Measurements from ENCODE around the gene SPPL2B. TPM values are rescaled to one million over a fixed set of nuclear protein-coding genes. Genes with fewer than 3 reads are reported as not detected.

Gene SPPL2B
- total RNA-seq, 2 donors from 2014 or later, result 54.0 to 87.1 TPM

- Histone ChIP-seq H3K4me1 (replicated peaks) (peaks cover 14% of the 10 kb centered on the region), H3K4me3 (no peak overlapping the region), H3K27ac (no peak overlapping the region), H3K9me3 (no peaks in the 10 kb centered on the region), H3K27me3 (replicated peaks; ENCODE audit: insufficient read depth) (no peaks in the 10 kb centered on the region), H3K36me3 (no peaks in the 10 kb centered on the region)
- 78% methylated on average over 12 of the region's 12 CpGs for WGBS
- no peak for DNase-seq (ENCODE audit: low spot score)
- TF ChIP-seq POLR2A (IDR thresholded peaks at IDR 0.05), result no peak
- no peak for TF ChIP-seq POLR2AphosphoS5 (IDR thresholded peaks at IDR 0.05)
- TF ChIP-seq CTCF (IDR thresholded peaks at IDR 0.05), result no peak
- intact Hi-C loops (cut with DNase I), result no loop called here
Measured at GRCh38 chr19:2331601-2332246, 3.2 kb downstream of the SPPL2B start.

GRCh38 chr19:2332341-2333026, 4.0 kb downstream of the SPPL2B start:
- H3K27ac ChIP-seq, result no peak overlapping the region
- no peak overlapping the region for H3K4me3 ChIP-seq
- intact Hi-C loops (cut with DNase I), result no loop called here
- H3K4me1 ChIP-seq (replicated peaks), result peaks cover 12% of the 10 kb centered on the region
- no peaks in the 10 kb centered on the region for H3K27me3 ChIP-seq (replicated peaks; ENCODE audit: insufficient read depth)
- WGBS, result 47% methylated on average over 15 of the region's 17 CpGs
- H3K36me3 ChIP-seq, result no peaks in the 10 kb centered on the region
- no peak for DNase-seq (ENCODE audit: low spot score)
- no peaks in the 10 kb centered on the region for H3K9me3 ChIP-seq
- TF ChIP-seq POLR2A (IDR thresholded peaks at IDR 0.05) (no peak), CTCF (IDR thresholded peaks at IDR 0.05) (no peak)

GRCh38 chr19:2333027-2333806, 4.7 kb downstream of the SPPL2B start:
- no peak for DNase-seq (ENCODE audit: low spot score)
- H3K27ac ChIP-seq, result no peak overlapping the region
- no peaks in the 10 kb centered on the region for H3K9me3 ChIP-seq
- no peak overlapping the region for H3K4me3 ChIP-seq
- no peaks in the 10 kb centered on the region for H3K27me3 ChIP-seq (replicated peaks; ENCODE audit: insufficient read depth)
- TF ChIP-seq POLR2AphosphoS5 (IDR thresholded peaks at IDR 0.05) (no peak), POLR2A (IDR thresholded peaks at IDR 0.05) (no peak), CTCF (IDR thresholded peaks at IDR 0.05) (no peak)
- no peaks in the 10 kb centered on the region for H3K36me3 ChIP-seq
- 47% methylated on average over 27 of the region's 27 CpGs for WGBS
- H3K4me1 ChIP-seq (replicated peaks), result peaks cover 7% of the 10 kb centered on the region
- intact Hi-C loops (cut with DNase I), result no loop called here

- no peaks in the 10 kb centered on the region for H3K27me3 ChIP-seq (replicated peaks; ENCODE audit: insufficient read depth)
- TF ChIP-seq POLR2AphosphoS5 (IDR thresholded peaks at IDR 0.05) (no peak), CTCF (IDR thresholded peaks at IDR 0.05) (no peak), POLR2A (IDR thresholded peaks at IDR 0.05) (no peak)
- peaks cover 7% of the 10 kb centered on the region for H3K4me1 ChIP-seq (replicated peaks)
- H3K9me3 ChIP-seq, result no peaks in the 10 kb centered on the region
- no peak for DNase-seq (ENCODE audit: low spot score)
- H3K27ac ChIP-seq, result no peak overlapping the region
- intact Hi-C loops (cut with DNase I), result no loop called here
- 77% methylated on average over 11 of the region's 11 CpGs for whole genome bisulfite sequencing
- no peak overlapping the region for H3K4me3 ChIP-seq
- H3K36me3 ChIP-seq, result no peaks in the 10 kb centered on the region
Measured at GRCh38 chr19:2333807-2334211, 5.3 kb downstream of the SPPL2B start.
